ENCODE data around the gene DHRS2. TPM values are rescaled to one million over a fixed set of nuclear protein-coding genes. Genes with fewer than 3 reads are reported as not detected.

The DHRS2 gene
- total and polyA plus RNA-seq, 2 of the 13 experiments (the other 11 are each of a cell fraction or from before 2014, with no cell fraction given): 1,621 to 3,021 TPM

DNA sequence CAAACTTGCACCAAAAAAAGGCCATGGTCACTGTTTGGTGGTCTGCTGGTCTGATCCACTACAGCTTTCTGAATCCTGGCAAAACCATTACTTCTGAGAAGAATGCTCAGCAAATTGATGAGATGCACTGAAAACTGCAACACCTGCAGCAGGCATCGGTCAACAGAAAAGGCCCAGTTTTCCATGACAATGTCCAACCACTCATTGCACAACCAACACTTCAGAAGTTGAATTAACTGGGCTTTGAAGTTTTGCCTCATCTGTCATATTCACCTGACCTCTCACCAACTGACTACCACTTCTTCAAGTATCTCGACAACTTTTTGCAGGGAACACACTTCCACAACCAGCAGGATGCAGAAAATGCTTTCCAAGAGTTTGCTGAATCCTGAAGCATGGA is 7.0 kb upstream of the DHRS2 start (continued):
- TF ChIP-seq ZNF276 (CRISPR knock-in tag; IDR thresholded peaks at IDR 0.05; ENCODE audit: low read depth) (no peak), SKIL (CRISPR knock-in tag; IDR thresholded peaks at IDR 0.05; ENCODE audit: borderline replicate concordance) (no peak), SCMH1 (CRISPR knock-in tag; IDR thresholded peaks at IDR 0.05; ENCODE audit: borderline replicate concordance) (no peak), MEIS1 (CRISPR knock-in tag; IDR thresholded peaks at IDR 0.05; ENCODE audit: borderline replicate concordance) (no peak), ZNF569 (CRISPR knock-in tag; IDR thresholded peaks at IDR 0.05; ENCODE audit: borderline replicate concordance) (no peak), ZMYM4 (CRISPR knock-in tag; IDR thresholded peaks at IDR 0.05) (peak; percentile 57), EP300 (IDR thresholded peaks at IDR 0.05; ENCODE audit: low read depth in 2 of 2, low read length in 2 of 2) (peak in 1 of 2 experiments; percentile 55; a peak in 1 of 4 replicates), EP300 (CRISPR knock-in tag; IDR thresholded peaks at IDR 0.05; ENCODE audit: borderline replicate concordance) (no peak)

- Histone ChIP-seq H3K4me1 (ENCODE audit: insufficient read depth, low read length) (peaks cover 61% of the 10 kb centered on the region), H3K79me2 (ENCODE audit: insufficient read depth, low read length) (no peaks in the 10 kb centered on the region), H2AFZ (ENCODE audit: low read length) (no peak overlapping the region), H3K4me2 (ENCODE audit: low read depth, low read length) (no peak overlapping the region), H4K20me1 (ENCODE audit: insufficient read depth, low read length) (no peaks in the 10 kb centered on the region), H3K4me3 (replicated peaks in 1 of 3; ENCODE audit: insufficient read depth in 1 of 3, low read depth in 2 of 3, low read length in 3 of 3) (no peak overlapping the region), H3K9ac (ENCODE audit: insufficient read depth, low read depth, low read length) (no peak overlapping the region), H3K9me3 (ENCODE audit: low read length) (peaks cover 15% of the 10 kb centered on the region), H3K27ac (ENCODE audit: extremely low read length, insufficient read depth, low read length) (no peak overlapping the region), H3K36me3 (replicated peaks in 1 of 2; ENCODE audit: control insufficient read depth in 1 of 2, insufficient read depth in 2 of 2, low read length in 2 of 2) (no peaks in the 10 kb centered on the region), H3K27me3 (ENCODE audit: control insufficient read depth in 1 of 2, insufficient read depth in 2 of 2, low read length in 2 of 2) (no peaks in the 10 kb centered on the region)
- in situ Hi-C loops (cut with HindIII; ENCODE audit: extremely low pct_ligation_motif_present, low pct_unique_long_range_greater_than_20kb) (loop anchor here (5.0 kb wide), 1 partner anchor 43 kb away; no protein-coding TSS in a partner anchor), intact Hi-C loops (cut with micrococcal nuclease; ENCODE audit: unreplicated experiment) (no loop called here)
- ATAC-seq (no peak), FAIRE-seq (no peak), DNase-seq (ENCODE audit: low spot score) (no peak)
- no TSS peak for BruUV-seq (replicated peaks)
- CTCF ChIA-PET (ENCODE audit: low intra/inter-chr PET ratio, low total read pairs): interaction anchor here (1.3 kb wide), 1 partner anchor 41 kb away, joined by 3 read pairs; no protein-coding TSS in a partner anchor
- POLR2A ChIA-PET: interaction anchor here (4.7 to 13.7 kb wide), 5 partner anchors 8 to 48 kb away, joined by 60 to 1105 read pairs (median 787); partner anchors contain the start of gene JPH4
- TF ChIP-seq ZNF280B (CRISPR knock-in tag; IDR thresholded peaks at IDR 0.05; ENCODE audit: borderline replicate concordance) (peak; percentile 54; the same call in 1 of the 2 replicates), RXRA (CRISPR knock-in tag; IDR thresholded peaks at IDR 0.05) (0 out of 2 replicates have a peak, but pooled peaks have one; percentile 21), NRL (CRISPR knock-in tag; IDR thresholded peaks at IDR 0.05; ENCODE audit: borderline replicate concordance) (0 out of 2 replicates have a peak, but pooled peaks have one; percentile 62)
- TF ChIP-seq, protein P1, sequence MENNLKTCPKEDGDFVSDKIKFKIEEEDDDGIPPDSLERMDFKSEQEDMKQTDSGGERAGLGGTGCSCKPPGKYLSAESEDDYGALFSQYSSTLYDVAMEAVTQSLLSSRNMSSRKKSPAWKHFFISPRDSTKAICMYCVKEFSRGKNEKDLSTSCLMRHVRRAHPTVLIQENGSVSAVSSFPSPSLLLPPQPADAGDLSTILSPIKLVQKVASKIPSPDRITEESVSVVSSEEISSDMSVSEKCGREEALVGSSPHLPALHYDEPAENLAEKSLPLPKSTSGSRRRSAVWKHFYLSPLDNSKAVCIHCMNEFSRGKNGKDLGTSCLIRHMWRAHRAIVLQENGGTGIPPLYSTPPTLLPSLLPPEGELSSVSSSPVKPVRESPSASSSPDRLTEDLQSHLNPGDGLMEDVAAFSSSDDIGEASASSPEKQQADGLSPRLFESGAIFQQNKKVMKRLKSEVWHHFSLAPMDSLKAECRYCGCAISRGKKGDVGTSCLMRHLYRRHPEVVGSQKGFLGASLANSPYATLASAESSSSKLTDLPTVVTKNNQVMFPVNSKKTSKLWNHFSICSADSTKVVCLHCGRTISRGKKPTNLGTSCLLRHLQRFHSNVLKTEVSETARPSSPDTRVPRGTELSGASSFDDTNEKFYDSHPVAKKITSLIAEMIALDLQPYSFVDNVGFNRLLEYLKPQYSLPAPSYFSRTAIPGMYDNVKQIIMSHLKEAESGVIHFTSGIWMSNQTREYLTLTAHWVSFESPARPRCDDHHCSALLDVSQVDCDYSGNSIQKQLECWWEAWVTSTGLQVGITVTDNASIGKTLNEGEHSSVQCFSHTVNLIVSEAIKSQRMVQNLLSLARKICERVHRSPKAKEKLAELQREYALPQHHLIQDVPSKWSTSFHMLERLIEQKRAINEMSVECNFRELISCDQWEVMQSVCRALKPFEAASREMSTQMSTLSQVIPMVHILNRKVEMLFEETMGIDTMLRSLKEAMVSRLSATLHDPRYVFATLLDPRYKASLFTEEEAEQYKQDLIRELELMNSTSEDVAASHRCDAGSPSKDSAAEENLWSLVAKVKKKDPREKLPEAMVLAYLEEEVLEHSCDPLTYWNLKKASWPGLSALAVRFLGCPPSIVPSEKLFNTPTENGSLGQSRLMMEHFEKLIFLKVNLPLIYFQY (CRISPR knock-in tag; IDR thresholded peaks at IDR 0.05; ENCODE audit: borderline replicate concordance): no peak
These were observed 6.2 kb upstream of the DHRS2 start for GRCh38 chr14:23629832-23630396.

All from HepG2 (cell line).